GM18505 (cell line): Measurements from ENCODE around the gene KERA.

Experiments
- ATAC-seq: cut with Tn5 transposase; IDR thresholded peaks from one replicate; pipeline ENCODE4 v1.9.1; 2021; ENCODE audit not compliant: unreplicated experiment
- POLR2A ChIP-seq: IDR thresholded peaks from 4 replicates; pipeline ENCODE4 v1.6.1; 2011; ENCODE audit warnings: borderline replicate concordance; ENCODE audit not compliant: insufficient read depth, insufficient read length; ENCODE audit errors: extremely low read depth

KERA gene

DNA sequence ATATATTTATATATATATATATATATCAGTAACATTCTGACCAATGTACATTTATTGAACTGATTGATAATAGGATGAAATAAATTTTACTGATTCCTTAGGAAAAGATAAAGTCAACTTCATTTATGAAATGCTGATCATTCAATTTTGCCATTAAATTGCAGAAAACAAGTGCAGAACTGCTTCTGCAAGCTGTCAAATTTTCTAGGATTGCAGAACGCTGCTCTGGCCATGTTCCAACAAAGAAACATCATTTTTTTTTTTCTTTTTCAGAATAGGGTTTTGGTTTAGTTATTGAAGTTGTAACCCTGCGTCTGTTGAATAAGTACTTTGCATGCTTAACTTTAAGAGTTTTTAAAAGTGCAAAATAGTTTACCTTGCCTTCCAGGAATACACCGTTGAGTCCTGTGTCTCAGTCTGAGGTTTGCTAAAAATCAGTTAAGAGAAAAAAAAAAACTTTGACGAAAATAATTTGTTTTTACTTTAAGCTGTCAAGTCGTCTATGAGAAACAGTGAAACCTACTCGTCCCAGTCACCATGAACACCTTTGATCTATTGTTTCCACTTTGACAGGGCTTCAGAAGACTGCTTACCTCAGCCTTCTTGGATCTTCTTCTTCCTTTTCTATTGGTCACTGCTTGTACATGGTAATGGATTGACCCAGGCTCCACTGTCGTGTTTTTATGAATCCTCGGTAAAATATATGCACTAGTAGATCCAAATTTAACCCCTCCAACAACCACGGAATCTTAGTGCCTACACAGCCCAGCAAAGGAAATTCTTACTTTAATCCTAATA is at the start of gene KERA:
Gene KERA (minus strand): TSS at position 657 of the 798 bp plus-strand sequence. CDS start 1,743 bp downstream, outside the sequence.
- no peak for ATAC-seq
- TF ChIP-seq POLR2A = no peak

DNA sequence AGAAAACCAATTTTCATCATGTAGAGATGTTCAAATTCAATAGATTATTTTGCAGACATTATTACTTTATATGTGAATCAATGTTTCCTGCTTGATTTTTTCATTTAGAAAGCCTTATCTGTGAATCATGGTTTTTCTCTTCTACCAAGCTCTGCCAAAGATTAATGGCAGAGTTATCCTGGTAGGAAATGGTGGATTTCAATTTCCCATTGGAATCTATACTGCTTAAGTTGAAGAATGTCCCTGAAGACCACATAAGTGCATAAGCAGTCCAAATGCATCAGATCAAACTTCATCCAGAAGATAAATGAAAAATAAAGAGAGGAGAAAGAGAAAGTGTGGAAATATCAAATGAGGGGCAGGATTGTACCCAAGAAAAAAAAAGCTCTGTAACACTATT is 48.5 kb upstream of the KERA start:
- TF ChIP-seq POLR2A = no peak
- ATAC-seq = no peak

DNA sequence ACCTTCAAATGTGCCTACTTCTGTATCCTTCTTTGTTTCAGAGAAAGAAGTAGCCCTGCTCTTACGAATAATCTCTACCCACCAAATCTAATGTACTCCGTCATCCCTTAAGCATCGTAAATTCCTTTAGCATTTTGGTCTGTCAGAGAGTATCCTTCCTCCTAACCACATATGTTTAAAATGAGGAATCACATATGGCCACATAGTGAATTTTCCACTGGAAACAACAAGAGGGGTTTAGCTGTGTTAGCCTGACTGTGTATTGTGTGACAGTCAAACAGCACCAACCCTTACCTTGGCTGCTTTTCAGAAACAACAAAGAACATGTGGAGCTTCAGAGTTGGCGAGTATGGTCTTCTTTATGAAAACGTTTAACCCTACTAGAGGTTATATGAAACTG is 48.0 kb upstream of the KERA start:
- no peak for TF ChIP-seq POLR2A
- ATAC-seq = no peak

DNA sequence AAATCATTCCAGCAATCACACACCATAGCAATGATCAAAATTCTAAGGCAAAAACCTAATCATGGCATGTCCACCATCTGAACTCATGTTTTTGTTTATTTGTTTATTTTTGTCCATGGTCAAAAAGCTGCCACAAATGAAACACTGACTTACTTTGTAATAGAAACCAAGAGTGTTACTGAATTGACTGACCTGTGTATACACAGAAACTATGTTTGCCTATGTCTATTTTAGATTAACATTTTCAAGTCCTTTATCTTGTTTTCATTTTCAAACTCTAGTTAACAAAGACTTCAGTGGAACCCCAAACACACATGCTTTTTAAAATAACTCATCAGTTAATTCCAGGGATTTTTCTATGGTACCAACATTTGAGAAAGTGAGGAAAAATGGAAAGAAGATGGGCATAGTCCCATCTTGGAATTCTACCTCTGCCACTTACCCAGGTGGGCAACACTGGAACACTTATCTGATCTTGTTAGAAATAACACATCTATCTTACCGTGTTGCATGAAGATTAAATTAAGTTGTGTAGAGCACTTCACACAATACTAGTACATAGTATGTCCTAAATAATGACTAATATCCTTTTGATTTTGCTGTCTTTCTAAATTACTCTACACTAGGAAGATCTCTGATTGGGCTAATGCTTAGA is 47.1 kb upstream of the KERA start:
- TF ChIP-seq POLR2A = no peak

GRCh38 chr12:91103624-91104023 is 45.8 kb upstream of the KERA start:
- TF ChIP-seq POLR2A = no peak
- no peak for ATAC-seq

More for the DNA sequence above, 47.1 kb upstream of the KERA start:
- no peak for ATAC-seq

GRCh38 chr12:91103101-91103500 is 45.3 kb upstream of the KERA start:
- TF ChIP-seq POLR2A = no peak
- ATAC-seq = no peak

DNA sequence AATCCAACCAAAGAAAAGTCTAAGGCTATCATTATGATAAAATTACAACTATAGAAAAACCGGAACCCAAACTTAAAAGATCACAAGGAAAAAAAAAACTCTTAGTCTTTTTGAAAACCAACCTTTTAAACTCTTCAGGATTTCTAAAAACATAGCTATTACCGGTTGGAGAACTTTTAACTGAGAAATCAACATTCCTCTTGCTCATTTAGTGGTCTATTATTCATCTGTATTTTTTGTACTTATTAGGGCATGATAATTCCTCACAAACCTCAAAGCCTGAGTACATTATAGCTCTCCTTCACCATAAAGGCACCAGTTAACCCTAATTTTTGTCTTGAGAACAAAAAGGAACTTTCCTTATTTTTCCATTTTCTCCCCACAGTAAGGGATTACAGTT is 43.1 kb upstream of the KERA start:
- ATAC-seq = no peak
- TF ChIP-seq POLR2A = no peak

DNA sequence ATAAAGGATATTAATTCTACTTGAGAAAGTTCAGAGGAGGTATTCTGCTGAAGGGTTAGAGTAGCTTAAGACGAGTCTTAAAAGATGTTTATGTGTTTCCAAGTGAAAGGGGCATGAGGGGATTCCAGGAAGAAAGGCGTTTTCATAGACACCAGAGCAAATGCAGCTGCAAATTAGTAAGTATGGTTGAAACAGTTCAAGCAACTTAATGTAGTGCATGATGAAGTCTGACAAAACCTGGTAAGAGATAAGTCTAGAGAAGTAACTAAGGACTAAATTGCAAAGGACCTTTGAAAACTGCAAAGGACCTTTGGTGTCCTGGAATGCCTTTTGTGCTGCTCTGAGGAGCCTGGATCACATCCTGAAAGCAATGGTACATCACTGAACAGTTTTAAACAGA is 42.0 kb upstream of the KERA start:
- ATAC-seq = no peak
- no peak for TF ChIP-seq POLR2A

DNA sequence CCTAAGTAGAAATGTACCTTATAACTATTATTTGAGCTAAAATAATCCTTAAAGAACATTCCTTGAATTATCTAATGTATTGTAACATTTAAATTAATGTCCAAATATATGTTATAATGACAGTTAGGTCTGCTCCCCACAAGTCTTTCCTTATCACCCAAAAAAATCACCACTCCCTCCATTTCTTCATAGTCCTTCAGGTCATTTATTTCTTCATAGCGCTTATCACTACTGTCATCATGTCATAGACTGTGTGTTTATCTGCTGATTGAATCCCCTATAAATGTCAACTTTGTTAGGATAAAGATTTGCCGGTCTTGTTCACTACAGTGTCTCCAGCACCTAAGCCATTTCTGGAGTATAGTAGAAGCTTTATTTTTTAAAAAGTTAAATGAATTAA is 41.5 kb upstream of the KERA start:
- ATAC-seq = no peak
- TF ChIP-seq POLR2A = no peak

- no peak for ATAC-seq
- no peak for TF ChIP-seq POLR2A
These were observed 41.1 kb upstream of the KERA start for GRCh38 chr12:91098941-91099340.

- TF ChIP-seq POLR2A = no peak
- no peak for ATAC-seq
These were observed 40.6 kb upstream of the KERA start for GRCh38 chr12:91098461-91098860.

DNA sequence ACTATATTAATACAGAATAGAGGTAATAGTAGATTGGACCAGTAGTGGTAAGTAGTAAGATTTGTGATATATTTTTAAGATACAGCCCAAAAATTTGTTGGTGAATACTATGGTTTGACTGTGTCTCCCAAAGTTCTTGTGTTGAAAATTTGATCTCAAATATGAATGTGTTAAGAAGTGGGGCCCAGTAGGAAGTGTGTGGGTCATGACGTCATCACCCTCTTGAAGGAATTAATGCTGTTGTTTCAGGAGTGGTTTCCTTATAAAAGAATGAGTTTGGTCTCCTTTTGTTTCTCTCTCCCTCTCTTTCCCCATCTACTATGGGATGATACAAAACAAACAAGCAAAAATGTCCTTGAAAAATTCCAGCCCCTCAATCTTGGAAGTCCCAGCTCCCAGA is 37.1 kb upstream of the KERA start:
- no peak for ATAC-seq
- TF ChIP-seq POLR2A = no peak

DNA sequence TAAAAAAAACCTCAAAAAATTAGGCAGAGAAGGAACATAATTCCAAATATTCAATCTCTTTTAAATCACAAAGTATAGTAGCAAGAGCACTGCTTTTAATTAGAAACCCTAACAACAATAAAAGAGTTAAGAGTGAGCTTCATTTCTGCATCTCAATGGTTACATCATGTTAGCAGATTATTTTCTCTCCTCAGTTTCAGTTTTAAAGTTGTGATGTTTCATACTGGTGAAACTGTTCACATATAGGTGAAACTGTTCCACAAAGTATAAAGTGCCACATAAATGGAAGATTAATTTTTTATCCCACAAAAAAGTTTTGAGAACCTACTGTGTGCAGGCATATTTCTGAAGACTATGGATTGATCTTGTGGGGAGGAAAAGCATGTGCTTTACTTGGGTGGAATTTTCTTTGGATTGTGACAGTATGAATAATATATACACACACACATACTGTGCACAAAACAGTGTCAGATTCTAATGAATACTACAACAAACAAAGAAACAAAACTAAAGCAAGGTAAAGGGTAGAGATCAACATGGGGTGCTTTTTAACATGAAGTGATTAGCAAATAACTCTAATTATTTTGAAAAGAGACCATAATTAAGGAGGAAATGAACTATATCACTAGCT is 36.3 kb upstream of the KERA start:
- no peak for TF ChIP-seq POLR2A
- no peak for ATAC-seq

- no peak for TF ChIP-seq POLR2A
- no peak for ATAC-seq
These were observed 35.5 kb upstream of the KERA start for GRCh38 chr12:91093341-91093740.
